ENCODE results near the gene DNAJC24. TPM values are rescaled to one million over a fixed set of nuclear protein-coding genes. Genes with fewer than 3 reads are reported as not detected.

DNAJC24 gene
- polyA plus RNA-seq, 1 experiment, result 17.0 TPM

DNA sequence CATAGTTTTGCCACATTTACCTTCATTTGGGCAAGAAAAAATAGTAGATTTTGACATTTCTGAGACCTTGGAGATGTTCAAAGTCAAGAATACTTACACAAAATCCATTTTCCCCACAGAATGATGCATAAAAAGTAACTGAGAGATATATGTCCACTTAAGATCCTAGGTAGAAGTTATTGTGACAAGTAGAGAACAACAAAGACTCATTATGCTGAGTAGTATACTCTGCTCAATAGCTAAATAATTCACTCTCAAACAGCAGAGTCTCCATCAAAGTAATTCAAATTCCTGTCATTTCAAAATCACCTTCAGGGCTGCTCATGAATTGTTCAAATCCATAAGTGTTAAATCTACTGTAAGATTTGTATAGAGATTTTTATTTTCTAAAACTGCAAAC is 104.4 kb downstream of the DNAJC24 start:
- CTCF ChIA-PET, result interaction anchor here (2.3 kb wide), 1 partner anchor 533 kb away, joined by 5 read pairs; no protein-coding TSS in a partner anchor

DNA sequence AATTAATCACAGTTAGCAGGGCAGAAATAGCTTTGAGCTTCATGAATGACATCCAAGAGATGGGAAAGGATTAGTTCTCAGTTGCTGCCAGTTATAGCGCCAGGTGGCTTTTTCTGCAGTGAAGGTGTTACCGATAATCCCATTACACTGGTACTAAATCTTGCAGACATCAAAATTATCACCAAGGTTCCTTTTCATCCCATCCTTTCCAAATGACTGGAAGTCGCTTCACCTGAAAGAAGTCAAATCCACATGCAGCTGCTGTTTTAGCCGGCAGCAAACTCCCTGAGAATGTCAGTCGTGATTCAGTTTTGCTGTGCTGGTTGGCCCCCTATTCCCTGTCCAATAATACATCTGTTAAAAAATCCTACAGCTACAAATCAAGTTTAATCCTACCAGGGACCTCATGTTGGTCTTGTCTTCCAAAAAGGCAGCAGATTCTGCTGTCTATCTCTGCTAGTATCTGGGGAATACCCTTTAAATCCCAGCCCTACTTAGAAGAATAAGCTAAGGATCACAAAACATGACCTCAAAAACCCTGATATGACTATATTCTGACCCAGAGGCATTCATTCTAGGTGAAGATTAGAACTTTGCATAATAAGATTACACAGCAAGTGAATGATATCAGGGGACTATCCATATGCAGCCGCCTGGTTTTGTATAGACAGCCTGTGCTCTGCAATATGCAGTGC is 108.0 kb downstream of the DNAJC24 start:
- H3K27me3 ChIP-seq (ENCODE audit: control insufficient read depth, insufficient read depth, low read length), result no peaks in the 10 kb centered on the region
- no peak overlapping the region for H3K4me3 ChIP-seq (ENCODE audit: low read depth, low read length)
- POLR2A ChIA-PET, result no interaction called here
- no peak for TF ChIP-seq CTCF (IDR thresholded peaks at IDR 0.05; ENCODE audit: low read depth, low read length)
- DNase-seq (ENCODE audit: low read depth, low spot score), result no peak
- H3K27ac ChIP-seq (ENCODE audit: low read depth, low read length), result no peak overlapping the region
- no peaks in the 10 kb centered on the region for H3K9me3 ChIP-seq (ENCODE audit: control insufficient read depth, insufficient read depth, low read length)
- CTCF ChIA-PET, result interaction anchor here (1.1 to 2.8 kb wide), 3 partner anchors 9 to 699 kb away, joined by 3 to 12 read pairs (median 7); no protein-coding TSS in a partner anchor

More for the DNA sequence above, 104.4 kb downstream of the DNAJC24 start:
- POLR2A ChIA-PET, result no interaction called here
- no peak overlapping the region for H3K27ac ChIP-seq (ENCODE audit: low read depth, low read length)
- H3K9me3 ChIP-seq (ENCODE audit: control insufficient read depth, insufficient read depth, low read length), result no peaks in the 10 kb centered on the region
- TF ChIP-seq CTCF (IDR thresholded peaks at IDR 0.05; ENCODE audit: low read depth, low read length), result no peak
- no peak overlapping the region for H3K4me3 ChIP-seq (ENCODE audit: low read depth, low read length)
- no peak for DNase-seq (ENCODE audit: low read depth, low spot score)
- H3K27me3 ChIP-seq (ENCODE audit: control insufficient read depth, insufficient read depth, low read length), result no peaks in the 10 kb centered on the region

- TF ChIP-seq CTCF (IDR thresholded peaks at IDR 0.05; ENCODE audit: low read depth, low read length), result no peak
- H3K27me3 ChIP-seq (ENCODE audit: control insufficient read depth, insufficient read depth, low read length), result no peaks in the 10 kb centered on the region
- POLR2A ChIA-PET, result no interaction called here
- DNase-seq (ENCODE audit: low read depth, low spot score), result no peak
- CTCF ChIA-PET, result interaction anchor here (1.1 to 2.8 kb wide), 2 partner anchors 9 to 393 kb away, joined by 3 to 12 read pairs; no protein-coding TSS in a partner anchor
- H3K9me3 ChIP-seq (ENCODE audit: control insufficient read depth, insufficient read depth, low read length), result no peaks in the 10 kb centered on the region
- no peak overlapping the region for H3K4me3 ChIP-seq (ENCODE audit: low read depth, low read length)
- H3K27ac ChIP-seq (ENCODE audit: low read depth, low read length), result no peak overlapping the region
These were observed 108.5 kb downstream of the DNAJC24 start for GRCh38 chr11:31478223-31478590.

DNA sequence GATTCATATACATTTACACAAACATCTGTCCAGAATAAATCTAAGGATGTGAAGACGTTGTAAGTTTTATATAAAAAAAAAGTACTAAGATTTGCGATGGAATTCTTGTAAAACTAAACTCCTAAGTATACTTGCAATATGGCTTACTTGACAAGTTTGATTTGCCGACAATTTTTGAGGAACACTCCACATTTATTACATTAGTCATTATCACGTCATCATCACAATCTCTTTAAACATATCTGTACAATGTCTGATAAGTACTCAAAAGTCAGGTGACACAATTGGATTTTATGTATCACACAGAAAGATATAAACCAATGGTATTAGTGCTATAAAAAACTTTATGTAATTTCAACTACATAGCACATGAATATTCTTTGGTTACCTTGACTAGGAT is 109.4 kb downstream of the DNAJC24 start:
- POLR2A ChIA-PET, result no interaction called here
- no peak overlapping the region for H3K27ac ChIP-seq (ENCODE audit: low read depth, low read length)
- H3K9me3 ChIP-seq (ENCODE audit: control insufficient read depth, insufficient read depth, low read length), result no peaks in the 10 kb centered on the region
- CTCF ChIA-PET, result interaction anchor here (1.2 kb wide), 1 partner anchor 392 kb away, joined by 3 read pairs; no protein-coding TSS in a partner anchor
- DNase-seq (ENCODE audit: low read depth, low spot score), result no peak
- no peak overlapping the region for H3K4me3 ChIP-seq (ENCODE audit: low read depth, low read length)
- no peaks in the 10 kb centered on the region for H3K27me3 ChIP-seq (ENCODE audit: control insufficient read depth, insufficient read depth, low read length)
- TF ChIP-seq CTCF (IDR thresholded peaks at IDR 0.05; ENCODE audit: low read depth, low read length), result no peak

- H3K27me3 ChIP-seq (ENCODE audit: control insufficient read depth, insufficient read depth, low read length), result no peaks in the 10 kb centered on the region
- no peak overlapping the region for H3K4me3 ChIP-seq (ENCODE audit: low read depth, low read length)
- ChIA-PET POLR2A (no interaction called here), CTCF (interaction anchor here (0.6 to 0.7 kb wide), 2 partner anchors 240 to 526 kb away, joined by 3 read pairs; no protein-coding TSS in a partner anchor)
- no peak for DNase-seq (ENCODE audit: low read depth, low spot score)
- H3K27ac ChIP-seq (ENCODE audit: low read depth, low read length), result no peak overlapping the region
- no peak for TF ChIP-seq CTCF (IDR thresholded peaks at IDR 0.05; ENCODE audit: low read depth, low read length)
- no peaks in the 10 kb centered on the region for H3K9me3 ChIP-seq (ENCODE audit: control insufficient read depth, insufficient read depth, low read length)
These were observed 111.3 kb downstream of the DNAJC24 start for GRCh38 chr11:31480930-31481329.

All from AG04450 (cell line).